GM12878 (cell line): Measurements from ENCODE around the gene GUCY1A1. TPM values are rescaled to one million over a fixed set of nuclear protein-coding genes. Genes with fewer than 3 reads are reported as not detected.
A peak's percentile ranks its signal among the peaks of the same experiment; 100 is the strongest.

Source experiments
- ATAC-seq: fragments of 200-7000 bp; cut with Tn5 transposase; 3 replicates; pipeline ENCODE4 v1.9.1; 2020; ENCODE audit warnings: mild to moderate bottlenecking, moderate library complexity
- BruUV-seq: library from RNA; stranded (reverse); fragments of 400-500 nt; replicated peaks from 2 replicates; lab custom pipeline; 2021; lab: Mats Ljungman, UMichigan
- CTCF ChIA-PET: fragments of 300-600 bp; sonication (Branson Sonifier 250); formaldehyde crosslinking; extraction: SDS; loops from one replicate; lab custom pipeline; 2021; ENCODE audit warnings: inconsistent platforms; lab: Yijun Ruan, JAX
- POLR2A ChIA-PET: fragments of 350-600 bp; formaldehyde crosslinking; extraction: SDS; loops from one replicate; lab custom pipeline; 2021; ENCODE audit warnings: inconsistent platforms; lab: Charles Lee
- RAD21 ChIA-PET: fragments of 300-600 bp; sonication (Branson Sonifier 250); formaldehyde crosslinking; loops from one replicate; lab custom pipeline; 2023; ENCODE audit warnings: antibody characterized with exemption; ENCODE audit not compliant: unreplicated experiment; lab: Charles Lee
- SMC1A ChIA-PET: fragments of 300-600 bp; sonication (Branson Sonifier 250); formaldehyde crosslinking; loops from one replicate; lab custom pipeline; 2023; ENCODE audit not compliant: unreplicated experiment, uncharacterized antibody; lab: Charles Lee
- DNase-seq: peaks from one replicate; pipeline ENCODE4 v3.0.0-alpha.2; 2011; ENCODE audit warnings: low read depth, low spot score
- FAIRE-seq: peaks from 3 replicates; lab custom pipeline; 2011; peaks lifted over from hg19 to GRCh38; lab: Jason Lieb, UNC
- H2AFZ ChIP-seq: 2 replicates; pipeline ENCODE4 v1.6.0; 2011; ENCODE audit warnings: low read depth, low read length, control low read depth; ENCODE audit not compliant: control insufficient read depth
- H3K27ac ChIP-seq: 2 replicates; pipeline ENCODE4 v1.5.1; 2011; ENCODE audit warnings: control low read depth; ENCODE audit not compliant: control insufficient read depth, insufficient read depth
- H3K27me3 ChIP-seq, 2 experiments: replicated peaks in 1 of 2; 2 replicates each; pipeline versions ENCODE4 v1.6.0 to v1.6.1; 2011; ENCODE audit warnings: low read length in 1 of 2; ENCODE audit not compliant: control insufficient read depth in 2 of 2, insufficient read depth in 2 of 2
- H3K36me3 ChIP-seq, 2 experiments: 2 replicates each; pipeline ENCODE4 v1.5.1; 2011; ENCODE audit warnings: low read length in 1 of 2; ENCODE audit not compliant: control insufficient read depth in 2 of 2, insufficient read depth in 2 of 2
- H3K4me1 ChIP-seq: 2 replicates; pipeline ENCODE4 v1.6.1; 2011; ENCODE audit warnings: mild to moderate bottlenecking, low read length, moderate library complexity, mixed read lengths; ENCODE audit not compliant: control insufficient read depth, insufficient read depth
- H3K4me2 ChIP-seq: 2 replicates; pipeline ENCODE4 v1.6.0; 2011; ENCODE audit warnings: control low read depth; ENCODE audit not compliant: control insufficient read depth, insufficient read depth
- H3K4me3 ChIP-seq: fragments of 200-600 bp; sonication (generic); 2 replicates; pipeline ENCODE4 v1.5.1; 2016
- H3K79me2 ChIP-seq: 2 replicates; pipeline ENCODE4 v1.6.0; 2011; ENCODE audit warnings: low read length; ENCODE audit not compliant: control insufficient read depth, insufficient read depth
- H3K9ac ChIP-seq: 2 replicates; pipeline ENCODE4 v1.8.0; 2011; ENCODE audit warnings: low read length, control low read depth, mixed read lengths; ENCODE audit not compliant: control insufficient read depth, insufficient read depth
- H3K9me3 ChIP-seq: replicated peaks from 3 replicates; pipeline ENCODE4 v1.5.1; 2011; ENCODE audit warnings: mild to moderate bottlenecking, low read length; ENCODE audit not compliant: control insufficient read depth, insufficient read depth
- H4K20me1 ChIP-seq: 2 replicates; pipeline ENCODE4 v1.6.0; 2011; ENCODE audit not compliant: control insufficient read depth, insufficient read depth
- BCL11A ChIP-seq: IDR thresholded peaks from 2 replicates; pipeline ENCODE4 v1.6.1; 2011; ENCODE audit warnings: low read depth, low read length
- CREM ChIP-seq: IDR thresholded peaks from 2 replicates; pipeline ENCODE4 v1.6.1; 2014; ENCODE audit warnings: antibody characterized with exemption, low read depth
- EED ChIP-seq: sonication (generic); IDR thresholded peaks from 2 replicates; pipeline ENCODE4 v1.6.1; 2016; ENCODE audit warnings: antibody characterized with exemption, low read depth
- FOXK2 ChIP-seq: fragments of 450-650 bp; IDR thresholded peaks from 2 replicates; pipeline ENCODE4 v1.6.1; 2017; ENCODE audit warnings: mild to moderate bottlenecking, moderate library complexity
- HDGF ChIP-seq: fragments of 450-650 bp; IDR thresholded peaks from 2 replicates; pipeline ENCODE4 v1.6.1; 2016; ENCODE audit warnings: antibody characterized with exemption
- MTA2 ChIP-seq: fragments of 450-650 bp; IDR thresholded peaks from 2 replicates; pipeline ENCODE4 v1.6.1; 2016; ENCODE audit warnings: low read depth, mild to moderate bottlenecking, moderate library complexity
- MYB ChIP-seq: fragments of 150-350 bp; IDR thresholded peaks from 2 replicates; pipeline ENCODE4 v1.6.1; 2014; ENCODE audit warnings: mild to moderate bottlenecking, low read depth, low read length, borderline replicate concordance
- RAD51 ChIP-seq: fragments of 450-650 bp; IDR thresholded peaks from 2 replicates; pipeline ENCODE4 v1.6.1; 2016; ENCODE audit warnings: moderate library complexity, mild to moderate bottlenecking, inconsistent platforms
- TCF3 ChIP-seq: IDR thresholded peaks from 2 replicates; pipeline ENCODE4 v1.6.1; 2012; ENCODE audit warnings: low read depth, mild to moderate bottlenecking, low read length, borderline replicate concordance; ENCODE audit not compliant: insufficient read depth
- WGBS: methylation state at CpG from one replicate; pipeline ENCODE4 v1.1.6; 2016; ENCODE audit warnings: low lambda C conversion rate; ENCODE audit not compliant: insufficient replicate concordance, insufficient coverage; ENCODE audit errors: missing lambda C conversion rate; 5-methylcytosine and 5-hydroxymethylcytosine counted together
- in situ Hi-C: fragments of 300-500 bp; cut with MboI; formaldehyde crosslinking; loops from 9 replicates; pipeline ENCODE4 v1.14.3; 2018; ENCODE audit warnings: mixed read lengths
- intact Hi-C: fragments of 100-400 bp; cut with micrococcal nuclease; formaldehyde crosslinking; loops from one replicate; pipeline ENCODE4 v1.14.2; 2022; ENCODE audit not compliant: unreplicated experiment
- polyA plus RNA-seq, 11 experiments: library from polyadenylated mRNA; depleted of rRNA in 4 of 11; unstranded in 6 of 11; stranded (reverse) in 5 of 11; fragments of >200 nt; fragmentation: Nextera tagmentation in 4 of 11; fragmentation: Illumina TruSeq in 1 of 11; extraction: Ambion mirVana in 4 of 11; extraction: Trizol in 1 of 11; gene quantifications; 1 replicate in 1 of 11; 2 replicates in 10 of 11; pipeline versions ENCODE4 v1.2.1 to v1.2.3, GENCODE V29; 2011 to 2016; ENCODE audit warnings: inconsistent platforms in 2 of 11, missing spikeins in 2 of 11, low read depth in 1 of 11
- total RNA-seq, 4 experiments: library from RNA; depleted of rRNA in 3 of 4; stranded (reverse); fragments of >200 nt in 3 of 4; fragmentation: Illumina TruSeq in 1 of 4; extraction: Trizol in 1 of 4; gene quantifications; 2 replicates each; pipeline versions ENCODE4 v1.2.1 to v1.2.3, GENCODE V29; 2013 to 2021
- TF ChIP-seq, protein P1 (sequence below): fragments of 450-650 bp; IDR thresholded peaks from 2 replicates; pipeline ENCODE4 v1.6.1; 2017; ENCODE audit warnings: mild to moderate bottlenecking, moderate library complexity

Gene GUCY1A1
- total and polyA plus RNA-seq, 10 of the 15 experiments (the other 5 are each of a cell fraction or from before 2014, with no cell fraction given): 0.44 to 22.6 (median 0.55) TPM

DNA sequence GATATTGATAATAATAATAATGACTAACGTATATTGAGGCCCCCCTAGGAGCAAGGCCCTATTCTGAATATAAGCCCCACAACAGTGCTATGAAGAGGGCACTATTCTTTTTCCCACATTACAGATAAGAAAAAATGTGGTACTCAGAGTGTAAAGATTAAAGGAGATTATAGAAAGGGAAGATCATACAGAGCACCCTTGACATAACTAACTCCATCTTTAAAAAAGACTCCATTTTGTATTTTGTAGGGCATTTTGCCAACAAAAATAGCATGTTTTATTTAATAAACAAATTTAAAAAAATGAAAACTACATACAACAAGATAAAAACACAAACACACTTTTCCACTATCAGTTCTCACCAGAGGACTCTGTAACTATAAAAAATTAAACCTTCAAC is 42.1 kb downstream of the GUCY1A1 start (continued):
- TF ChIP-seq, protein P1, sequence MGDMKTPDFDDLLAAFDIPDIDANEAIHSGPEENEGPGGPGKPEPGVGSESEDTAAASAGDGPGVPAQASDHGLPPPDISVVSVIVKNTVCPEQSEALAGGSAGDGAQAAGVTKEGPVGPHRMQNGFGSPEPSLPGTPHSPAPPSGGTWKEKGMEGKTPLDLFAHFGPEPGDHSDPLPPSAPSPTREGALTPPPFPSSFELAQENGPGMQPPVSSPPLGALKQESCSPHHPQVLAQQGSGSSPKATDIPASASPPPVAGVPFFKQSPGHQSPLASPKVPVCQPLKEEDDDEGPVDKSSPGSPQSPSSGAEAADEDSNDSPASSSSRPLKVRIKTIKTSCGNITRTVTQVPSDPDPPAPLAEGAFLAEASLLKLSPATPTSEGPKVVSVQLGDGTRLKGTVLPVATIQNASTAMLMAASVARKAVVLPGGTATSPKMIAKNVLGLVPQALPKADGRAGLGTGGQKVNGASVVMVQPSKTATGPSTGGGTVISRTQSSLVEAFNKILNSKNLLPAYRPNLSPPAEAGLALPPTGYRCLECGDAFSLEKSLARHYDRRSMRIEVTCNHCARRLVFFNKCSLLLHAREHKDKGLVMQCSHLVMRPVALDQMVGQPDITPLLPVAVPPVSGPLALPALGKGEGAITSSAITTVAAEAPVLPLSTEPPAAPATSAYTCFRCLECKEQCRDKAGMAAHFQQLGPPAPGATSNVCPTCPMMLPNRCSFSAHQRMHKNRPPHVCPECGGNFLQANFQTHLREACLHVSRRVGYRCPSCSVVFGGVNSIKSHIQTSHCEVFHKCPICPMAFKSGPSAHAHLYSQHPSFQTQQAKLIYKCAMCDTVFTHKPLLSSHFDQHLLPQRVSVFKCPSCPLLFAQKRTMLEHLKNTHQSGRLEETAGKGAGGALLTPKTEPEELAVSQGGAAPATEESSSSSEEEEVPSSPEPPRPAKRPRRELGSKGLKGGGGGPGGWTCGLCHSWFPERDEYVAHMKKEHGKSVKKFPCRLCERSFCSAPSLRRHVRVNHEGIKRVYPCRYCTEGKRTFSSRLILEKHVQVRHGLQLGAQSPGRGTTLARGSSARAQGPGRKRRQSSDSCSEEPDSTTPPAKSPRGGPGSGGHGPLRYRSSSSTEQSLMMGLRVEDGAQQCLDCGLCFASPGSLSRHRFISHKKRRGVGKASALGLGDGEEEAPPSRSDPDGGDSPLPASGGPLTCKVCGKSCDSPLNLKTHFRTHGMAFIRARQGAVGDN: peak; percentile 91

- Histone ChIP-seq H3K27ac (no peak overlapping the region), H2AFZ (no peak overlapping the region), H3K4me1 (no peaks in the 10 kb centered on the region), H3K9ac (no peak overlapping the region), H3K36me3 (no peaks in the 10 kb centered on the region), H3K4me3 (no peak overlapping the region), H3K9me3 (no peaks in the 10 kb centered on the region), H3K27me3 (no peaks in the 10 kb centered on the region), H3K4me2 (no peak overlapping the region), H4K20me1 (no peaks in the 10 kb centered on the region), H3K79me2 (no peaks in the 10 kb centered on the region)
- ATAC-seq (no peak), FAIRE-seq (no peak), DNase-seq (no peak)
- TF ChIP-seq EED (no peak), TCF3 (no peak), CREM (no peak), FOXK2 (no peak), BCL11A (no peak), MTA2 (no peak), RAD51 (no peak), HDGF (no peak), MYB (no peak)
- CTCF ChIA-PET: interaction anchor here (2.1 kb wide), 1 partner anchor 10 kb away, joined by 6 read pairs; no protein-coding TSS in a partner anchor
- POLR2A ChIA-PET: interaction anchor here (1.7 kb wide), 1 partner anchor 14 kb away, joined by 4 read pairs; no protein-coding TSS in a partner anchor
- SMC1A ChIA-PET: interaction anchor here (1.0 to 7.8 kb wide), 7 partner anchors 10 to 77 kb away, joined by 3 to 48 read pairs (median 5); no protein-coding TSS in a partner anchor
- WGBS: 22% methylated on average over 4 of the region's 4 CpGs
- intact Hi-C loops: no loop called here
- no TSS peak for BruUV-seq
- in situ Hi-C loops: no loop called here
- RAD21 ChIA-PET: interaction anchor here (0.6 to 0.9 kb wide), 2 partner anchors 14 to 50 kb away, joined by 3 read pairs; no protein-coding TSS in a partner anchor
These were observed 43.3 kb downstream of the GUCY1A1 start for GRCh38 chr4:155709918-155710317.
